Measurements from ENCODE around the gene COL25A1.
"Not testable (repeated sequence)": the region's sequence is repeated elsewhere in the genome, so short reads cannot be mapped to it uniquely, and the experiment has no call there.

The COL25A1 gene

DNA sequence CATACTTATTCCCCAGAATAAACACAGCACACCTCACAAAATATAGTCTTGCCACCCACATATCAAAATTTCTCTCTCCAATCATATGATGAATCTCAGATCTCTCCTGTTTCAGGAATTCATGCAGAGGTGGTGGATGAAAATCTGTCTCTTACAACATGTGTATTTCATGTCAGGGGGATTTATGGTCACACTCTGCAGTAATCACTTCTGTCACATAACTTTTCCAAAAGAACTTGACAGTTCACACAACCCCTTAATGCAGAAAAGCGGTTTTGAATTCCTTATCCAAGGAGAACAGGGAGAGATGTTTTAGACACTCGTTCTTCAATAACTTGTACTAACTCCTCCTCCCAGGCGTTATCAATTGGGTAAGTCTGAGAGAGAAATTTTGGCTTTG is 359.1 kb downstream of the COL25A1 start:
- no peak overlapping the region for H3K27ac ChIP-seq (ENCODE audit: low read depth, low read length)

GRCh38 chr4:108941904-108942430 is 360.5 kb downstream of the COL25A1 start:
- Histone ChIP-seq H2AFZ (ENCODE audit: low read length, unreplicated experiment) (no peak overlapping the region), H3K36me3 (ENCODE audit: insufficient read depth, low read length) (no peaks in the 10 kb centered on the region), H3K79me2 (ENCODE audit: control insufficient read depth, insufficient read depth, low read length, unreplicated experiment) (no peaks in the 10 kb centered on the region), H3K27ac (ENCODE audit: low read depth, low read length) (no peak overlapping the region), H3K4me1 (ENCODE audit: control insufficient read depth, insufficient read depth, low read length, unreplicated experiment) (peaks cover 2% of the 10 kb centered on the region), H3K27me3 (ENCODE audit: insufficient read depth, low read length) (no peaks in the 10 kb centered on the region), H3K4me3 (ENCODE audit: low read depth, low read length) (no peak overlapping the region)

More for the DNA sequence above, 359.1 kb downstream of the COL25A1 start:
- H2AFZ ChIP-seq (ENCODE audit: low read length, unreplicated experiment), result no peak overlapping the region
- H3K4me3 ChIP-seq (ENCODE audit: low read depth, low read length), result no peak overlapping the region
- H3K36me3 ChIP-seq (ENCODE audit: insufficient read depth, low read length), result no peaks in the 10 kb centered on the region
- H3K27me3 ChIP-seq (ENCODE audit: insufficient read depth, low read length), result no peaks in the 10 kb centered on the region
- no peaks in the 10 kb centered on the region for H3K4me1 ChIP-seq (ENCODE audit: control insufficient read depth, insufficient read depth, low read length, unreplicated experiment)
- H3K79me2 ChIP-seq (ENCODE audit: control insufficient read depth, insufficient read depth, low read length, unreplicated experiment), result no peaks in the 10 kb centered on the region

DNA sequence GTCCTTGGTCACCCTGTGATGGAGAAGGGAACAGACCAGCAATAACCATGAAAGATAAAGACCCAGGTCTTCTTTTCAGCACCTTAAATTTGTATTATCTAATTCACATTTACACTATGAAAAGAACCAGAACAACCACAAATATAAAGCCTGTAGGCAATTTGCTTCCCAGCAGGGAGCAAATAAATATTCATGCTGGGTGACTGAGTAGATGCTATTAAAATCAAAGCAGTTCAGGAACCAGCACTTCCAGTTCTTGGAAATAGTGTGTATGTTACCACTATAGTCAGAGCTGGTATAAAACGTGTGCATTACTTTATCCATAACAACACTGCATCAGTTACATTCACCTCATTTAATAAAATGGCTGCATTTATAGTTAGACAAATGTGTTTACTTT is 361.8 kb downstream of the COL25A1 start:
- Histone ChIP-seq H3K4me3 (ENCODE audit: low read depth, low read length) (no peak overlapping the region), H3K4me1 (ENCODE audit: control insufficient read depth, insufficient read depth, low read length, unreplicated experiment) (peaks cover 4% of the 10 kb centered on the region), H3K79me2 (ENCODE audit: control insufficient read depth, insufficient read depth, low read length, unreplicated experiment) (no peaks in the 10 kb centered on the region), H3K36me3 (ENCODE audit: insufficient read depth, low read length) (no peaks in the 10 kb centered on the region), H3K27ac (ENCODE audit: low read depth, low read length) (no peak overlapping the region), H3K27me3 (ENCODE audit: insufficient read depth, low read length) (no peaks in the 10 kb centered on the region), H2AFZ (ENCODE audit: low read length, unreplicated experiment) (no peak overlapping the region)

DNA sequence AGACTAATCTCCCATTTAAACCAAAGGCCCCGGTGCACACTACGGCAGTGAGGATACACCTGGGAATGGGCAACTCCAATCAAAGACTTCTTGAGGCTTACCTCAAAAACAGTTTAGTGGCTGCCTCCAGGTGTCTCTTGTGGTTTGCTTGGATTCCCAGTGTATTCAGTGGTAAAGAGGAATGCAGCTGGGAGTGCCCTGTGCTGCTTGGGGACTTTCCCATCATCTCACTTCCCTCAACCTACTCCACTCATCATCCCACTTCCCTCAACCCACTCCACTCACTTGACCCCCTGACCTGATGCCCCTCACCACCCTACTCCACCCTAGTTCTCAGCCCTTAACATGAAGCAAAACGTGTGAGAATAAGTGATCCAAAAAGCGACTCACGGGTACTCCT is 362.3 kb downstream of the COL25A1 start:
- Histone ChIP-seq H3K79me2 (ENCODE audit: control insufficient read depth, insufficient read depth, low read length, unreplicated experiment) (no peaks in the 10 kb centered on the region), H3K4me1 (ENCODE audit: control insufficient read depth, insufficient read depth, low read length, unreplicated experiment) (peaks cover 4% of the 10 kb centered on the region), H2AFZ (ENCODE audit: low read length, unreplicated experiment) (no peak overlapping the region), H3K27ac (ENCODE audit: low read depth, low read length) (no peak overlapping the region), H3K27me3 (ENCODE audit: insufficient read depth, low read length) (no peaks in the 10 kb centered on the region), H3K4me3 (ENCODE audit: low read depth, low read length) (no peak overlapping the region), H3K36me3 (ENCODE audit: insufficient read depth, low read length) (no peaks in the 10 kb centered on the region)

DNA sequence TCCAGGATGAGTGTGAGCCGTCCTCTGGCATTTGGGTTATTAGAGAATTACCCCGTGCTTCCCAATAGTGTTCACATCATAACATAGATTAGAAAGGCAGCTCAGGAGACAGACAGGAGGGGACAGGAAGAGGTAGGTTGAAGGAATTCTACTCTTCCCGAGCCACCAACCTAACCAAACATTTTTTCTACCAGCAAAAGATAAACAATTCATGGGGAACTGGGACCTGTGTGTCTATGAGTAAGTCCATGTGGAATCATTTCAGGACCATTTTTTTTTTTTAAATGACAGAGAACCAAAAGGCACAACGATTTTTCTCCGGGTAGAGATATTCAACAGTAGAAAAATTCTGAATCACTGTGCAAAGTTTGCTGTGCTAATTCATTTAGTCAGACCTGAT is 365.4 kb downstream of the COL25A1 start:
- Histone ChIP-seq H3K4me3 (ENCODE audit: low read depth, low read length) (no peak overlapping the region), H3K79me2 (ENCODE audit: control insufficient read depth, insufficient read depth, low read length, unreplicated experiment) (no peaks in the 10 kb centered on the region), H3K4me1 (ENCODE audit: control insufficient read depth, insufficient read depth, low read length, unreplicated experiment) (peaks cover 4% of the 10 kb centered on the region), H2AFZ (ENCODE audit: low read length, unreplicated experiment) (no peak overlapping the region), H3K27ac (ENCODE audit: low read depth, low read length) (no peak overlapping the region), H3K36me3 (ENCODE audit: insufficient read depth, low read length) (no peaks in the 10 kb centered on the region), H3K27me3 (ENCODE audit: insufficient read depth, low read length) (no peaks in the 10 kb centered on the region)

- not testable (repeated sequence) for H3K36me3 ChIP-seq (ENCODE audit: insufficient read depth, low read length)
Measured at GRCh38 chr4:108933925-108934324, 368.5 kb downstream of the COL25A1 start.

GRCh38 chr4:108933046-108933445 is 369.4 kb downstream of the COL25A1 start:
- H2AFZ ChIP-seq (ENCODE audit: low read length, unreplicated experiment), result no peak overlapping the region
- no peaks in the 10 kb centered on the region for H3K79me2 ChIP-seq (ENCODE audit: control insufficient read depth, insufficient read depth, low read length, unreplicated experiment)
- no peaks in the 10 kb centered on the region for H3K36me3 ChIP-seq (ENCODE audit: insufficient read depth, low read length)
- H3K27ac ChIP-seq (ENCODE audit: low read depth, low read length), result no peak overlapping the region
- no peaks in the 10 kb centered on the region for H3K27me3 ChIP-seq (ENCODE audit: insufficient read depth, low read length)
- no peak overlapping the region for H3K4me3 ChIP-seq (ENCODE audit: low read depth, low read length)
- H3K4me1 ChIP-seq (ENCODE audit: control insufficient read depth, insufficient read depth, low read length, unreplicated experiment), result peaks cover 4% of the 10 kb centered on the region

More at GRCh38 chr4:108933925-108934324, 368.5 kb downstream of the COL25A1 start:
- H3K27me3 ChIP-seq (ENCODE audit: insufficient read depth, low read length); H3K4me1 ChIP-seq (ENCODE audit: control insufficient read depth, insufficient read depth, low read length, unreplicated experiment); H2AFZ ChIP-seq (ENCODE audit: low read length, unreplicated experiment); H3K27ac ChIP-seq (ENCODE audit: low read depth, low read length); H3K4me3 ChIP-seq (ENCODE audit: low read depth, low read length); H3K79me2 ChIP-seq (ENCODE audit: control insufficient read depth, insufficient read depth, low read length, unreplicated experiment): not testable (repeated sequence)

- no peak overlapping the region for H2AFZ ChIP-seq (ENCODE audit: low read length, unreplicated experiment)
- H3K79me2 ChIP-seq (ENCODE audit: control insufficient read depth, insufficient read depth, low read length, unreplicated experiment), result no peaks in the 10 kb centered on the region
- H3K27ac ChIP-seq (ENCODE audit: low read depth, low read length), result no peak overlapping the region
- H3K27me3 ChIP-seq (ENCODE audit: insufficient read depth, low read length), result no peaks in the 10 kb centered on the region
- H3K4me3 ChIP-seq (ENCODE audit: low read depth, low read length), result no peak overlapping the region
- no peaks in the 10 kb centered on the region for H3K36me3 ChIP-seq (ENCODE audit: insufficient read depth, low read length)
- H3K4me1 ChIP-seq (ENCODE audit: control insufficient read depth, insufficient read depth, low read length, unreplicated experiment), result peaks cover 1% of the 10 kb centered on the region
Measured at GRCh38 chr4:108931926-108932325, 370.5 kb downstream of the COL25A1 start.

- no peak overlapping the region for H3K4me3 ChIP-seq (ENCODE audit: low read depth, low read length)
- no peaks in the 10 kb centered on the region for H3K36me3 ChIP-seq (ENCODE audit: insufficient read depth, low read length)
- H2AFZ ChIP-seq (ENCODE audit: low read length, unreplicated experiment), result no peak overlapping the region
- H3K27me3 ChIP-seq (ENCODE audit: insufficient read depth, low read length), result no peaks in the 10 kb centered on the region
- H3K4me1 ChIP-seq (ENCODE audit: control insufficient read depth, insufficient read depth, low read length, unreplicated experiment), result peaks cover 4% of the 10 kb centered on the region
- H3K27ac ChIP-seq (ENCODE audit: low read depth, low read length), result no peak overlapping the region
- H3K79me2 ChIP-seq (ENCODE audit: control insufficient read depth, insufficient read depth, low read length, unreplicated experiment), result no peaks in the 10 kb centered on the region
Measured at GRCh38 chr4:108930186-108930585, 372.3 kb downstream of the COL25A1 start.

DNA sequence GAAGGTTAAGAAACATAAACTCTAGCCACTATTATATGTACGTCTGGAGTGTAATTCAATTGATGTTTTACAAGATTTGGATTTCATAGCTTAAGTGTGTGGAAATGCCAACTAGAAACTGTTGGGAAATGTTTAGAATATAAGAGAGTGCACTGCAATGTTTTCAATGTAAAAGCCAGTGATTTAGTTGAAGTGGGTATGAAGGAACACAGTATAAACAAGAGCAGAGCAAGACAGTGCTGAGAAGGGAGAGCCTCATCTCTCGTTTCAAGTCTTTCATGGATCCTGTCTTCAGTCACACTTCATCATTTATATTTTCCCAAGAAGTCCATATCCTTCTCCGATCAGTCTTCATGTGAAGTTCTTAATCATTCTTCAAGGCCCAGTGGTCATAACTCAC is 375.7 kb downstream of the COL25A1 start:
- H3K36me3 ChIP-seq (ENCODE audit: insufficient read depth, low read length), result no peaks in the 10 kb centered on the region
- H3K79me2 ChIP-seq (ENCODE audit: control insufficient read depth, insufficient read depth, low read length, unreplicated experiment), result no peaks in the 10 kb centered on the region
- no peak overlapping the region for H3K4me3 ChIP-seq (ENCODE audit: low read depth, low read length)
- no peak overlapping the region for H2AFZ ChIP-seq (ENCODE audit: low read length, unreplicated experiment)
- no peaks in the 10 kb centered on the region for H3K27me3 ChIP-seq (ENCODE audit: insufficient read depth, low read length)
- H3K4me1 ChIP-seq (ENCODE audit: control insufficient read depth, insufficient read depth, low read length, unreplicated experiment), result peaks cover 4% of the 10 kb centered on the region
- no peak overlapping the region for H3K27ac ChIP-seq (ENCODE audit: low read depth, low read length)

- no peak overlapping the region for H3K27ac ChIP-seq (ENCODE audit: low read depth, low read length)
- no peak overlapping the region for H3K4me3 ChIP-seq (ENCODE audit: low read depth, low read length)
- H3K36me3 ChIP-seq (ENCODE audit: insufficient read depth, low read length), result no peaks in the 10 kb centered on the region
- H3K27me3 ChIP-seq (ENCODE audit: insufficient read depth, low read length), result no peaks in the 10 kb centered on the region
- no peak overlapping the region for H2AFZ ChIP-seq (ENCODE audit: low read length, unreplicated experiment)
- H3K4me1 ChIP-seq (ENCODE audit: control insufficient read depth, insufficient read depth, low read length, unreplicated experiment), result peaks cover 4% of the 10 kb centered on the region
- no peaks in the 10 kb centered on the region for H3K79me2 ChIP-seq (ENCODE audit: control insufficient read depth, insufficient read depth, low read length, unreplicated experiment)
Measured at GRCh38 chr4:108926061-108926460, 376.4 kb downstream of the COL25A1 start.
